Measurements from ENCODE around the gene VDR.

DNA sequence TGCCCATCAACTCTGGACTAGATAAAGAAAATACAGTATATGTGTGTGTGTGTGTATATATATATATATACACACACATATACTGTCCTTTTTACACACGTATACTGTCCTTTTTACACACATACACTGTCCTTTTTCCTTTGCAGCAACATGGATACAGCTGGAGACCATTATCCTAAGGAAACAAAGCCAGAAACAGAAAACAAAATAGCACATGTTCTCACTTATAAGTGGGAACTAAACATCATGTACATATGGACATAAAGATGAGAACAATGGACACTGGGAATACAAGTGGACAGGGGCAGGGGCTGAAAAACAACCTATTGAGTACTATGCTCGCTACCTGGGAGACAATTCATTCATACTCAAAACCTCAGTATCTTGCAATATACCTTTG, 23.7 kb downstream of the VDR start:
- TF ChIP-seq, protein P1, sequence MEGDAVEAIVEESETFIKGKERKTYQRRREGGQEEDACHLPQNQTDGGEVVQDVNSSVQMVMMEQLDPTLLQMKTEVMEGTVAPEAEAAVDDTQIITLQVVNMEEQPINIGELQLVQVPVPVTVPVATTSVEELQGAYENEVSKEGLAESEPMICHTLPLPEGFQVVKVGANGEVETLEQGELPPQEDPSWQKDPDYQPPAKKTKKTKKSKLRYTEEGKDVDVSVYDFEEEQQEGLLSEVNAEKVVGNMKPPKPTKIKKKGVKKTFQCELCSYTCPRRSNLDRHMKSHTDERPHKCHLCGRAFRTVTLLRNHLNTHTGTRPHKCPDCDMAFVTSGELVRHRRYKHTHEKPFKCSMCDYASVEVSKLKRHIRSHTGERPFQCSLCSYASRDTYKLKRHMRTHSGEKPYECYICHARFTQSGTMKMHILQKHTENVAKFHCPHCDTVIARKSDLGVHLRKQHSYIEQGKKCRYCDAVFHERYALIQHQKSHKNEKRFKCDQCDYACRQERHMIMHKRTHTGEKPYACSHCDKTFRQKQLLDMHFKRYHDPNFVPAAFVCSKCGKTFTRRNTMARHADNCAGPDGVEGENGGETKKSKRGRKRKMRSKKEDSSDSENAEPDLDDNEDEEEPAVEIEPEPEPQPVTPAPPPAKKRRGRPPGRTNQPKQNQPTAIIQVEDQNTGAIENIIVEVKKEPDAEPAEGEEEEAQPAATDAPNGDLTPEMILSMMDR (optimal IDR thresholded peaks at IDR 0.05 in 1 of 3, IDR thresholded peaks at IDR 0.05 in 1 of 3, conservative IDR thresholded peaks at IDR 0.05 in 1 of 3; ENCODE audit: extremely low read depth in 1 of 3, insufficient read depth in 2 of 3, low read length in 3 of 3) = no peak
- TF ChIP-seq EZH2 (IDR thresholded peaks at IDR 0.05; ENCODE audit: low read length) = no peak
